ENCODE data around the gene DPP9. TPM values are rescaled to one million over a fixed set of nuclear protein-coding genes. Genes with fewer than 3 reads are reported as not detected.

Gene DPP9
- total RNA-seq, 1 donor from 2014 or later: 94.7 TPM

DNA sequence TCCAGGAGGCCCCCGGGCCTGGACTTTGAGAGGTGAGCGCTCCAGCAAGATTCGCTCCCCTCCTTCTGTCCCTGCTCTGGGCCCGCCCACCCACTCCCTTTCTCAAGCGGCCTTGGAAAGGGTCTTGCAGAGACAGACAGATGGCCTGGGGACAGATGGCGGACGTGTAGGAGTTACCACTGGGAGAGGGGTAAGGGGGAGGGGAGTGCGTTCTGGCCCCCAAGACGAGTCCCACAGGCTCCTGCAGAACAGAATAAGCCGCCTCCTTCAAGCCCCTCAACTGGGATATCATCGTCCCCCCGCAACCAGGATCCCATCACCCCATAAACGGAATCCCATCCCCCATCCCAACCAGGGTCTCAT is 87.9 kb downstream of the DPP9 start:
- intact Hi-C loops (cut with micrococcal nuclease): loop anchor here (1.0 to 5.0 kb wide), 2 partner anchors 59 to 78 kb away; partner anchors contain the start of gene SEMA6B

DNA sequence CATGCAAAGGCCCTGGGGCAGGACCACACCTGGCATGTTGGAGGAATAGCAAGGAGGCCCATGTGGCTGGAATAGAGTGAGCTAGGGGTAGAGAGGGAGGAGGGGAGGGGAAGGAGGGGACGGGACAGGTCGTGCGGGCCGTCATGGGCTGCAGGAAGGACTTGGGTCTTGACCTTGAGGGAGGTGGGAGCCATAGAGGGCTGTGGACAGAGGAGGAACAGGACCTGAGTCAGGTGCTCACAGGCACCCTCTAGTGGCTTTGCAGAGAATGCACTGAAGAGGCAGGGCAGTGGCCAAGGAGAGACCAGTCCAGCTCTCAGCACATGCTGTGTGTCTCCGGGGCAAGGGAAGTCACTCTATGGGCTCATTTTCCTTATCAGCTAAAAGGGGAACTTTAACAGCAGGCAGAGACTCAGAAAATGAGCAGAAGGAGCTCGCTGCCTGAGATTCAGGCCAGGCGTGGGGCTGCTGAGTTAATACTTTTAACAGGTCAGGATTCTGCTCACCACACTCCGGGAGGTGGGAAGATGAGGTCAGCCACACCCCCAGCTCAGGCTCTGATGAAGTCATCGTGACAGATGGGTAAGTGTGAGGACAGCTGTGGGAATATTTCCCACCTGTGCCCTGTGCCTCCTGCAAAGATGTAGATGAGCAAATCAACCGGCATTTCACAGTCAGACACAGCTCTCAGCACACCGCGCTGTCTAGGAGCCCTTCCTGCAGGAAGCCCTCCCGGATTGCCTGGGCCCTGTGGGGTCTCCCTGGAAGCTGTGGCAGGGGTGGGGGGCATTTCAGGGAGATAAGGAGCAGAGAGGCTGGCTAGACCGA is 90.3 kb downstream of the DPP9 start:
- intact Hi-C loops (cut with micrococcal nuclease): no loop called here

Other genes with a start within 250 kb of the DPP9 start
- gene PLIN4, start 205.4 kb downstream of the DPP9 start, total RNA-seq: not detected in 2 replicates
- not detected in 2 replicates for gene PLIN5, start 188.6 kb downstream of the DPP9 start, total RNA-seq
- gene LRG1, start 183.8 kb downstream of the DPP9 start, total RNA-seq: 0.18 and 0.30 TPM in 2 replicates
- gene SEMA6B, start 164.2 kb downstream of the DPP9 start, total RNA-seq: not detected in 2 replicates
- gene TNFAIP8L1, start 84.3 kb downstream of the DPP9 start, total RNA-seq: 16.5 and 17.5 TPM in 2 replicates
- 77.4 and 80.4 TPM in 2 replicates for gene MYDGF, start 53.5 kb downstream of the DPP9 start, total RNA-seq
- 13.4 and 13.7 TPM in 2 replicates for gene FEM1A, start 67.9 kb upstream of the DPP9 start, total RNA-seq
- gene TICAM1, start 107.9 kb upstream of the DPP9 start, total RNA-seq: 20.5 and 22.8 TPM in 2 replicates
- 33.4 and 38.3 TPM in 2 replicates for gene PLIN3, start 143.8 kb upstream of the DPP9 start, total RNA-seq
- gene ARRDC5, start 179.1 kb upstream of the DPP9 start, total RNA-seq: 1.1 and 1.2 TPM in 2 replicates
- 139 and 141 TPM in 2 replicates for gene UHRF1, start 185.7 kb upstream of the DPP9 start, total RNA-seq
- 28.8 and 35.0 TPM in 2 replicates for gene KDM4B, start 245.3 kb upstream of the DPP9 start, total RNA-seq